Testis (tissue), 3 donors: ENCODE measurements around the gene XAGE2. TPM values are rescaled to one million over a fixed set of nuclear protein-coding genes. Genes with fewer than 3 reads are reported as not detected.

Source experiments
- DNase-seq: peaks from one replicate; pipeline ENCODE4 v3.0.0-alpha.2; 2019
- H3K27ac ChIP-seq, 2 donors: fragments of 200-600 bp; sonication (generic); one replicate each; pipeline ENCODE4 v1.5.1; 2019
- H3K27me3 ChIP-seq: fragments of 200-600 bp; sonication (generic); one replicate; pipeline ENCODE4 v1.5.1; 2019
- H3K36me3 ChIP-seq: fragments of 200-600 bp; sonication (generic); one replicate; pipeline ENCODE4 v1.5.1; 2017; ENCODE audit warnings: low read depth; ENCODE audit errors: missing control alignments
- H3K4me1 ChIP-seq: fragments of 200-600 bp; sonication (generic); one replicate; pipeline ENCODE4 v1.5.1; 2019
- H3K4me3 ChIP-seq, 2 donors: fragments of 200-600 bp; sonication (generic); one replicate each; pipeline ENCODE4 v1.5.1; 2017 to 2019
- H3K9me3 ChIP-seq: fragments of 200-600 bp; sonication (generic); one replicate; pipeline ENCODE4 v1.5.1; 2017
- POLR2A ChIP-seq: fragments of 450-650 bp; IDR thresholded peaks from one replicate; pipeline ENCODE4 v1.6.1; 2017; ENCODE audit warnings: antibody characterized with exemption, mild to moderate bottlenecking, moderate library complexity
- WGBS, 2 donors: methylation state at CpG; one replicate each; pipeline ENCODE4 v1.1.5; 2018; 5-methylcytosine and 5-hydroxymethylcytosine counted together
- intact Hi-C: fragments of 100-400 bp; cut with DNase I; formaldehyde crosslinking; loops from one replicate; pipeline ENCODE4 v1.15.1; 2023; ENCODE audit warnings: low total_unique reads
- polyA plus RNA-seq: library from polyadenylated mRNA; stranded (reverse); fragments of 350-450 nt; fragmentation: Illumina TruSeq; extraction: RNeasy Lipid Tissue Mini Kit (QIAGEN cat#74804); gene quantifications from one replicate; pipeline ENCODE4 v1.2.3, GENCODE V29; 2014; ENCODE audit warnings: low read depth, low replicate concordance; ENCODE audit not compliant: insufficient read depth
- total RNA-seq, 2 donors: library from RNA; depleted of rRNA; stranded (reverse); fragments of >200 nt; gene quantifications; one replicate each; pipeline ENCODE4 v1.2.3, GENCODE V29; 2016
- TF ChIP-seq, protein P1 (sequence below), 3 experiments: fragments of 450-650 bp in 2 of 3; fragments of 200-600 bp in 1 of 3; sonication (generic) in 1 of 3; IDR thresholded peaks; one replicate each; pipeline ENCODE4 v1.5.1; 2016 to 2019; ENCODE audit warnings: antibody characterized with exemption in 3 of 3, mild to moderate bottlenecking in 2 of 3, moderate library complexity in 1 of 3

Gene XAGE2
- total and polyA plus RNA-seq, 3 donors from 2014 or later = 0.81 TPM; not detected in 2

DNA sequence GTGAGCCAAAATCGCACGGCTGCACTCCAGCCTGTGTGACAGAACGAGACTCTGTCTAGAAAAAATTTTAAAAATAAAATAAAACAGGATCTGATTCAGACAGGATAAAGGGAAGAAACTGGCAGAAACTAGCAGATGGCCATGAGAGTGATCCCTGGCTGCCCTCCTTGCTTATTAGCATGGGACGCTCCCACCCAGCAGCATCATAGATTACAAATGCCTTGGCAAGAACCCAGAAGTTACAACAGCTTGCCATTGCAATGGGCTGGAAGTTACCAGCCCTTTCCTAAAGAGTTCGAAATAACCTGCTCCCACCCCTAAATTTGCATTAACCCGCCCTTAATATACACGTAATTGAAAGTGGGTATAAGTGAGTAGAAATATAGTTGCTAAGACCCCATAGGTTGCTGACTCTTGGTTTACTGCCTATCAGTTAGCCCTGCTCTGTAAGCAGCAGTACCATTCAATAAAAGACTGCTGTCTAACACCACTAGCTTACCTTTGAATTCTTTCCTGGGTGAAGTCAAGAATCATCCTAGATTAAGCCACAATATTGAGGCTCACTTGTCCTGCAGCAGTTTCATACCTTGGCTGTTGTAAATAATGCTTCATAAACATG lies 9.1 kb upstream of the XAGE2 start:
- DNase-seq = peak; percentile 50

DNA sequence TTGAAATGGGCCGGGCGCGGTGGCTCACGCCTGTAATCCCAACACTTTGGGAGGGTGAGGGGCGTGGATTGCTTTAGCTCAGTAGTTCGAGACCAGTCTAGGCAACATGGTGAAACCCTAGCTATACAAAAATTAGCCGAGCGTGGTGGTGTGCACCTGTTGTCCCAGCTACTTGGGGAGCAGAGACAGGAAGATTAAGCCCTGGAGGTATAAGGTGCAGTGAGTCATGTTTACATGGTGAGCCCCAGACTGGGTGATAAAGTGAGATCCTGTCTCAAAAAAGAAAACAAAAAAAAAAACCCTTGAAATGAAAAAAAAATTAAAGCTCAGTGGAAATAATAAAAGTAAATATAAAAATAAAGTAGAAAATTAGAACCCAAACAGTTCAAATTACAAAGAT lies 6.9 kb upstream of the XAGE2 start:
- Histone ChIP-seq H3K27me3 (no peaks in the 10 kb centered on the region), H3K27ac (no peak overlapping the region), H3K9me3 (no peaks in the 10 kb centered on the region), H3K4me3 (no peak overlapping the region), H3K36me3 (no peaks in the 10 kb centered on the region), H3K4me1 (no peaks in the 10 kb centered on the region)
- DNase-seq = no peak
- TF ChIP-seq, protein P1, sequence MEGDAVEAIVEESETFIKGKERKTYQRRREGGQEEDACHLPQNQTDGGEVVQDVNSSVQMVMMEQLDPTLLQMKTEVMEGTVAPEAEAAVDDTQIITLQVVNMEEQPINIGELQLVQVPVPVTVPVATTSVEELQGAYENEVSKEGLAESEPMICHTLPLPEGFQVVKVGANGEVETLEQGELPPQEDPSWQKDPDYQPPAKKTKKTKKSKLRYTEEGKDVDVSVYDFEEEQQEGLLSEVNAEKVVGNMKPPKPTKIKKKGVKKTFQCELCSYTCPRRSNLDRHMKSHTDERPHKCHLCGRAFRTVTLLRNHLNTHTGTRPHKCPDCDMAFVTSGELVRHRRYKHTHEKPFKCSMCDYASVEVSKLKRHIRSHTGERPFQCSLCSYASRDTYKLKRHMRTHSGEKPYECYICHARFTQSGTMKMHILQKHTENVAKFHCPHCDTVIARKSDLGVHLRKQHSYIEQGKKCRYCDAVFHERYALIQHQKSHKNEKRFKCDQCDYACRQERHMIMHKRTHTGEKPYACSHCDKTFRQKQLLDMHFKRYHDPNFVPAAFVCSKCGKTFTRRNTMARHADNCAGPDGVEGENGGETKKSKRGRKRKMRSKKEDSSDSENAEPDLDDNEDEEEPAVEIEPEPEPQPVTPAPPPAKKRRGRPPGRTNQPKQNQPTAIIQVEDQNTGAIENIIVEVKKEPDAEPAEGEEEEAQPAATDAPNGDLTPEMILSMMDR (IDR thresholded peaks at IDR 0.05) = no peak
- no peak for TF ChIP-seq POLR2A
- intact Hi-C loops = no loop called here
- 92 to 98% methylated on average over 6 to 8 of the region's 8 CpGs for WGBS, 2 donors

More for the DNA sequence above, 9.1 kb upstream of the XAGE2 start:
- H3K27me3 ChIP-seq = no peaks in the 10 kb centered on the region
- H3K27ac ChIP-seq = no peak overlapping the region
- H3K36me3 ChIP-seq = no peaks in the 10 kb centered on the region
- intact Hi-C loops = no loop called here
- 37 to 54% methylated on average over 7 of the region's 7 CpGs for WGBS, 2 donors
- no peak overlapping the region for H3K4me3 ChIP-seq
- H3K4me1 ChIP-seq = no peaks in the 10 kb centered on the region
- TF ChIP-seq, protein P1 (IDR thresholded peaks at IDR 0.05) = no peak
- no peak for TF ChIP-seq POLR2A
- H3K9me3 ChIP-seq = no peaks in the 10 kb centered on the region

DNA sequence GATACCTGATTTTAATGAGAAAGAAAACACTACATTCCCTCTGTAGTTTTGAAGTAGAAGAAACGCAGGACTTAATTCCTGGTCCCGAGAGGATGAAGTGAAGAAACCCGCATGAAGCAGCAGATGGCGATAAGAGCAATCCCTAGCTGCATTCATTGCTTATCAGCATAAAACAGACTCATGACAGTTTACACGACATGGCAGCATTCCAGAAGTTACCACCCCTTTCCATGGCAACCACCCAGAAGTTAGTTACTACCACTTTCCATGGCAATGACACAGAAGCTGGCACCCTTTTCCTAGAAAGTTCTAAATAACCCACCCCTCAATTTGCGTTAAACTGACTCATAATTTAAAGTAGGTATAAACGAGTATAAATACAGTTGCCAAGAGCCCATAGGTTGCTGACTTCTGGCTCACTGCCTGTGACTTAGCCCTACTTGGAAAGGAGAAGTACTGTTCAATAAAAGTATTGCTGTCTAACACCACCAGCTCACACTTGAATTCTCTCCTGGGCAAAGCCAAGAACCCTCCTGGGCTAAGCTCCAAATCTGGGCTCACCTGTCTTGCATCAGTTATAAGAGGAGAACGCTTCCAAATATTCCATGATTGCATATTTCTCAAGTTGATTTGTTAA lies 5.5 kb upstream of the XAGE2 start:
- DNase-seq = no peak
- intact Hi-C loops = no loop called here

DNA sequence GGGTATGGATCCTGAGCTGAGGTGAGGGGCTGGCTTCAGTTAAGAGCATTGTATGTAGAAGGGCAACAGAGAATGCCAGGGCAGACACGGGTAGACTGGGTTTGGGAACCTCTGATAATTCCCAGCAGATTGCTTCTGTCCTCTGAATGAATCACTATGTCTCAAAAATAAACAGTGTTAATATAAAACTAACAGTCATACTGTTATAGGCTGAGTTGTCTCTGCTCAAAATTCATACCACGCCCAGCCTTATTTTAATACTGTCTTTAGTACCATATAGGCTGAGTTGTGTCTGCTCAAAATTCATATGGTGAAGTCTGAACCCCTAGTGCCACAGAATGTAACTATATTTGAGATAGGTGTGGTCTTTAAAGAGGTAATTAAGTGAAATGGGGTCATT lies 10.0 kb downstream of the XAGE2 start:
- TF ChIP-seq, protein P1 (IDR thresholded peaks at IDR 0.05) = no peak
- no peak for TF ChIP-seq POLR2A
- intact Hi-C loops = no loop called here
- H3K27me3 ChIP-seq = no peaks in the 10 kb centered on the region
- 79 to 82% methylated on average over 2 of the region's 2 CpGs for WGBS, 2 donors
- H3K9me3 ChIP-seq = no peaks in the 10 kb centered on the region
- no peak overlapping the region for H3K4me3 ChIP-seq
- no peak for DNase-seq
- no peaks in the 10 kb centered on the region for H3K4me1 ChIP-seq
- H3K27ac ChIP-seq = no peak overlapping the region
- H3K36me3 ChIP-seq = no peaks in the 10 kb centered on the region

More for the DNA sequence above, 5.5 kb upstream of the XAGE2 start:
- WGBS, 2 donors = 40 to 59% methylated on average over 8 of the region's 8 CpGs
- H3K4me1 ChIP-seq = no peaks in the 10 kb centered on the region
- H3K27ac ChIP-seq = no peak overlapping the region
- H3K27me3 ChIP-seq = no peaks in the 10 kb centered on the region
- H3K36me3 ChIP-seq = no peaks in the 10 kb centered on the region
- no peak for TF ChIP-seq POLR2A
- TF ChIP-seq, protein P1 (IDR thresholded peaks at IDR 0.05) = no peak
- H3K4me3 ChIP-seq = no peak overlapping the region
- H3K9me3 ChIP-seq = no peaks in the 10 kb centered on the region

- H3K27ac ChIP-seq = no peak overlapping the region
- WGBS, 2 donors = 88 to 95% methylated on average over 5 to 7 of the region's 7 CpGs
- no peak for DNase-seq
- H3K36me3 ChIP-seq = no peaks in the 10 kb centered on the region
- no peak for TF ChIP-seq POLR2A
- TF ChIP-seq, protein P1 (IDR thresholded peaks at IDR 0.05) = no peak
- H3K27me3 ChIP-seq = no peaks in the 10 kb centered on the region
- intact Hi-C loops = no loop called here
- no peaks in the 10 kb centered on the region for H3K4me1 ChIP-seq
- H3K4me3 ChIP-seq = no peak overlapping the region
- H3K9me3 ChIP-seq = no peaks in the 10 kb centered on the region
Measured at GRCh38 chrX:52380993-52381392, 12.2 kb downstream of the XAGE2 start.
